ENCODE measurements around the gene PROZ.
A peak's percentile ranks its signal among the peaks of the same experiment; 100 is the strongest.
"Not testable (repeated sequence)": the region's sequence is repeated elsewhere in the genome, so short reads cannot be mapped to it uniquely, and the experiment has no call there.

PROZ gene, protein sequence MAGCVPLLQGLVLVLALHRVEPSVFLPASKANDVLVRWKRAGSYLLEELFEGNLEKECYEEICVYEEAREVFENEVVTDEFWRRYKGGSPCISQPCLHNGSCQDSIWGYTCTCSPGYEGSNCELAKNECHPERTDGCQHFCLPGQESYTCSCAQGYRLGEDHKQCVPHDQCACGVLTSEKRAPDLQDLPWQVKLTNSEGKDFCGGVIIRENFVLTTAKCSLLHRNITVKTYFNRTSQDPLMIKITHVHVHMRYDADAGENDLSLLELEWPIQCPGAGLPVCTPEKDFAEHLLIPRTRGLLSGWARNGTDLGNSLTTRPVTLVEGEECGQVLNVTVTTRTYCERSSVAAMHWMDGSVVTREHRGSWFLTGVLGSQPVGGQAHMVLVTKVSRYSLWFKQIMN

DNA sequence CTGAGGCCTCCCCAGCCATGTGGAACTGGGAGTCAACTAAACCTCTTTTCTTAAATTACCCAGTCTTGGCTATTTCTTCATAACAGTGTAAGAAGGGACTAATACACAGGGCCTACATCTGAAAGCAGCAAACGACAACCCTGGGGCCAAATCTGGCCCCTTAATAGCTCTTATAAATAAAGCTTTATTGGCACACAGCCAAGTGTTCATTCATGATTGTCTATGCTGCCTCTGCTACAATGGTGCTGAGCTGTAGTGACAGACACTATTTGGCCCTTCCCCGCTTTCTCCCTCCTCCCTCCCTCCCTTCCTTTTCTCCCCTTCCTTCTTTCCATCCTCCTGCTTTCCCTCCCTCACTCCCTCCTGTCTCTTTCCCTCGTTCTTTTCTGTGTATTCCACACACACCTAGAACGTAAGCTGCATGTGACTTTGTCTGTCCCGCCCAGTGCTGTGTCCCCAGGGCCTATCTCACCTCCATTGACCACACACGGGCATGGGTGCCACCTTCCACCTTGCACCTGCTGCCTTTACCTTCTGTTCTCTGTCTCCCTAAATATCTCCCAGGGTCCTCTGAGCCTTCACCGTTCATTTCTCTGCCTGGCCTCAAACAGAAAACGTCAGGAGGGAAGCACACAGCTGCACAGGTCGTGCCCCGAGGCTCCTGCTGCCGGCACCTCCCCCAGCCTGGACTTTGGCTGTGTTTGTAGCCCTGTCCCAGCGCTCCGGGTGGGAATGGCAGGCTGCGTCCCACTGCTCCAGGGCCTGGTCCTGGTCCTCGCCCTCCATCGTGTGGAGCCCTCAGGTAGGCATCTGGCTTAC lies at the start of gene PROZ:
PROZ (plus strand) TSS at position 720 of the 819 bp plus-strand sequence; CDS start at position 733, 13 bp downstream.
- DNase-seq = no peak

DNA sequence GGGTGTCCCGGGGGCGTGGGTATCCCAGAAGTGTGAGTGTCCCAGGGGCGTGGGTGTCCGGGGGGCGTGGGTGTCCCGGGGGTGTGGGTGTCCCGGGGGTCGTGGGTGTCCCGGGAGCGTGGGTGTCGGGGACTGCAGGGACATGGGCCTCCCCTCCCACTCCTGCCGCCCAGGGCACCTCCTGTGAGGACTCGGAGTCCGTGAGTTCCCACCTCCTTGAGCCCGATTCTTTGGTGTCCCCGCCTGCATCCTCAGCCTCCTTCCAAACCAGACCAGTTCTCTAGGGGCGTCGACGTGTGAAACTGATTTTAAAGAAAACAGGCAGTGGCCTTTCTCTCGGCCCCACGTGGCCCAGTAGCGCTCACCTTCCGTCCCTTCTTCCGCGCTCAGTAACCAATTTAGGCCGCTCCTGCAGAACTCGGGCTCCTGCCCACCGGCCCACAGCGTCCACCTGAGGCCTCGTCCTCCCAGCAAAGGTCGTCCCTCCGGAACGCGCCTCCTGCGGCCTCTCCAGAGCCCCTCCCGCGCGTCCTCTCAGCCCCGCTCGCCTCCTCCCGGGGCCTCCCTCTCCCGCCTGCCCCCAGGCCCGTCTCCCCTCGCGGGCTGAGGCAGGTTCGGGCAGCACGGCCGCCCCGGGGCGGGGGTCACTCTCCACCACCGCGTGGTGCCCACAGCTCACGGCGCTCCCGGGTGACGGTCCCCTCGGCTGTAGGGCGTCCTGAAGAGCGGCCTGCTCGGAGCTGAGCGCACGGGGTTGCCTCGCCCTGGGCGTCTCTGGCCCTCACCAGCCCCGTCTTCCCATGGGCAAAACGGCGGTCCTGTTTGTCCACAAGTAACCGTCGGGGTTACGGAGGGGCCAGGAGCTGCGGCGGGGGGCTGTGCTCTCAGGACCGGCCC lies 49.0 kb upstream of the PROZ start:
- peak; percentile 33 for DNase-seq

DNA sequence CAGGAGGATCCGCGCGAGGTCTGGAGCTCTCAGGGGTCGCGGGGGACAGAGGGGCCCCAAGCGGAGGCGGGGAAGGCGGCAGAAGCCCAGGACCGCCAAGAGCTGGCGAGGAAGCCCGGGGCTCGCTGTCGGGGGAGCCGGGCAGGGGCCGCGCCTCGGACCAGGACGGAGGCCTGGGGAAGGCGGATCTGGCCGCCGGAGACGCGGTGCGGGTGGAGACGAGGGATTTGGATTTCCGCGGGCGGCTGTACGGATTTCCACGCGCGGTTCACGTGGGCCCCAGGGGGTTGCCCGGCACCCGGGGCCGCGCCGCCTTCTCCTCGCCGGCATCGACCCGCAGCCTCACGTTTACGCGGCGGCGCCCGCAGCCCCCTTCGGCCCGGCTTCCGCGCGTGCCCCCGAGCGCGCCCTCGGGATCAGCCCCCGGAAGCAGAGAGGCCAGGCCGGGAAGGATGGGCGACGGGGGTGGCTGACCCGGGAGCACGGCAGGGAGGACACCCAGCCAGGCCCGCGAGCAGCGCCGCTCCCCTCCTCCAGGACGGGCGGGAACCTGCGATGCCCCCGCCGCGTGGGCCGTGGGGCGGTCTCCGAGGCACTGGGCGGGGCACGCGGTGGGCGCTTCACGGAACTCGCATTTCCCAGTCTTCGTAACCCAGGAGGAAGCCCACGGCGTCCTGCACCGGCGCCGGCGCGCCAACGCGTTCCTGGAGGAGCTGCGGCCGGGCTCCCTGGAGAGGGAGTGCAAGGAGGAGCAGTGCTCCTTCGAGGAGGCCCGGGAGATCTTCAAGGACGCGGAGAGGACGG lies 48.2 kb upstream of the PROZ start:
- peak; percentile 36 for DNase-seq

DNA sequence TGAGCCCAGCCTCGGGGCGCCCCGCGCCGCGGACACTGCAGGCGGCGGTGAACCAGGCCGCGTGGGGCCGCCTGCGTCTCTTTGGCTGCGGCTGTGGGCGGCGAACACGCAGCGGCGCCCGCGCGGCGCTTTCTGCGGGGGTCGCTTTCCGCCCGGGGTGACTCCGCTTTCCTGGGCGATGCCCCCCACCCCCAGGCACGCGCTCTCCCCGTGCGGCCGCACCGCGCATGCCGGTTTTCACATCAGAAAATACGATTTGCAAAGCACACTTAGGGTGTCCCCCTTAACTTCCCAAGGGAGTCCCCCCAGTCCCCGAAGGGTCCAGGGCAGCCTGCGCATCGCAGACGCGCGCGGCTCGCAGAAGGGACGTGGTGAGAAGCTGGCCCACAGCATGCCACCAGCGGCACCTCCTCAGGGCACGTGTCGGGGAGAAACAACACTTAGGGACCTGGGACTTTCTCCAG lies 47.6 kb upstream of the PROZ start:
- no peak for DNase-seq

DNA sequence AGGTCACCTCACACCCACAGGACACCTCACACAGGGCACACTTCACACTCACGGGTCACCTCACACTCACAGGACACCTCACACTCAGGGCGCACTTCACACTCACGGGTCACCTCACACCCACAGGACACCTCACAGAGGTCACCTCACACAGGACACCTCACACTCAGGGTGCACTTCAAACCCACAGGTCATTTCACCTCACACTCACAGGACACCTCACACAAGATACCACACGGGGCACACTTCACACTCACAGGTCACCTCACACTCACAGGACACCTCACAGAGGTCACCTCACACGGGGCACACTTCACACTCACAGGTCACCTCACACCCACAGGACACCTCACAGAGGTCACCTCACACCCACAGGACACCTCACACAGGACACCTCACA lies 46.6 kb upstream of the PROZ start:
- DNase-seq = not testable (repeated sequence)

DNA sequence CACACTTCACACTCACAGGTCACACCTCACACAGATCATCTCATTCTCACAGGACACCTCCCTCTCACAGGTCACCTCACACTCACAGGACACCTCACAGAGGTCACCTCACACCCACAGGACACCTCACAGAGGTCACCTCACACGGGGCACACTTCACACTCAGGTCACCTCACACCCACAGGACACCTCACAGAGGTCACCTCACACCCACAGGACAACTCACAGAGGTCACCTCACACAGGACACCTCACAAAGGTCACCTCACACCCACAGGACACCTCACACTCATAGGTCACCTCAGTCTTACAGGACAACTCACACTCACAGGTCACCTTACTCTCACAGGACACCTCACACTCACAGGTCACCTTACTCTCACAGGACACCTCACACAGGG lies 46.0 kb upstream of the PROZ start:
- DNase-seq = not testable (repeated sequence)

DNA sequence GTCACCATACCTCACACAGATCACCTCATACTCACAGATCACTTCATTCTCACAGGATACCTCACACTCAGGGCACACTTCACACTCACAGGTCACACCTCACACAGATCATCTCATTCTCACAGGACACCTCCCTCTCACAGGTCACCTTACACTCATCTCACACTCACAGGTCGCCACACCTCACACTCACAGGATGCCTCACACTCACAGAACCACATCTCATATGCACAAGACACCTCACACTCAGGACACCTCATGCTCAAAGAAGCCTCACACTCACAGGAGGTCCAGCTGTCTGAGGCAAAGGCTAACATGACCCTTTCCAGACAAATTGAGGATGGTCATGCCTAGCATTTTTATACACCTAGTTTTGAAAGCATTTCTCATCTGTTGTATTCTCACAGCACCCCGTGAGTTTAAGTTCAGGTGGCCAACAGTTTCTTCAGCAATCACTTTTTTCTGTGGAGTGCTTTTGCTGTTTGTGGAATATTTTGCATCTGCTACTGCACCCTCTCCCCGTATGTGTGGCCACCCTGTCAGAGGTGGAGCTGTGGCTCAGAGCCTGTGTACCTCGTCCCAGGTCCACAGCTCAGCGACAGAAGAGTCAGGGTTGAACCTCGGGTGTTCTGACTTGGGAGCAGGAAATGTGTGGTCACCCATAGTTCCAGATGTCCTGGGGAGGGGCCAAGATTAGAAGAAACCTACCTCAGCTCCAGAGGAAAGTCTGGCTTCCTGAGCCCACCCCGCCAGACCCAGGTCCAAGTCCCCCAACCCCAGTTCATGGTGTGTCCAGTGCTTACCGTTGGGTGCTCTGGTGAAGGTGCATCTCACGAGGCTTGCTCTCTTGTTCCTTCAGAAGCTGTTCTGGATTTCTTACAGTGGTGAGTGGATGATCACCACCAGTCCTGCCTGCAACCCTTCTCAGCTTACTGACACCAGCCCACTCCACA lies 45.3 kb upstream of the PROZ start:
- DNase-seq = no peak

DNA sequence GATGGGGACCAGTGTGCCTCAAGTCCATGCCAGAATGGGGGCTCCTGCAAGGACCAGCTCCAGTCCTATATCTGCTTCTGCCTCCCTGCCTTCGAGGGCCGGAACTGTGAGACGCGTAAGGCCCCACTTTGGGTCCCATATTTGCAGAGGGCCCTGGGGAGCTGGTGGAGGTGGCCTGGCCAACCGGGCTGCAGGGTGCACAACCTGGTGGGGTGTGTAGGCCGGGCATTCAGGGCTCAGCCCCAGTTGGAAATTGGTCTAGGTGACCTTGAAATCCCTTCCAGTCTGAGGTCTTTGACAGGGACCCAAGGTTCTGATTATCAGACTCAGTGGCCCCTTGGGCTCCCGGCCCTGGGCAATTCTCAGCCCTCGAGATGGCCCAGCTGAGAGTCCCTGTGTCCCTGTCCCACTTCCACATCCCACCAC lies 44.6 kb upstream of the PROZ start:
- DNase-seq = no peak

DNA sequence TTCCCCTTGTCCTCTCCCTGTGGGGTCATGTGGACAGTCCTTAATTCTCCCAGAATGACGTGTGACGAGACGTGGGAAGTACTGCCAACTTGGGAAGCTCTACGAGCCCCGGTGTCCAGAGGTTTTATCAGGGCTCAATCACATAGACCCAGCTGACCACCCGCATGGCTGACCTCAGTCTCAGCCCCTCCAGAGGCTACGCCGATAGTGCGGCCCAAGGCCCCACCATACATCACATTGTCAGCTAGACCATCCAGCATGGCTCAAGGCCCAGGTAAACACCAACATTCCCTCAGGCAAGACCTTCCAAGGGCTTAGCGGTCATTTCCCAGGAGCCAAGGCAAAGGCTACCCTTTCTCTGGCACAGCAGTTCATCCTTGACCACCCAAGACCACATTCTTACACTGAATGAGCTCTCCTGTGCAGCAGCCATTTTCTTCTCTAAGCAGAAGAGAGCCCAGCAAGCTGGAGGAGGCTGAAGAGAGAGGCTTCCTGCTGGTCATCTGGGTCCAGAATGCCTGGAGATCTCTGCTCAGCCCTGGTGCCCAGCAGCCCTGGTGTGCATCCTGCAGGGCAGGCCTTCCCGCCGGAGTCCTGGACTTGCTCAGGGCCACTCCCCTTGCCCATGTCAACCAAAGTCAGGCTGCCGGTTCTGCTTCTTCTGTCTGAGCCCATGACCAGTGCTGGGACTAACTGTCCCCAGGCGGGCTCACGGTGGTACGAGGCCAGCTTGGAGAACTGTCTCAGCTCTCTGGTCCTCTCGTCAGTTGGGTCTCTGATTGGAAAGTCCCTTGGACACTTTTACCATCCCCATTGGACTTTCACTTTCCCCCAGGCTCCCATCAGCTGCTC lies 43.7 kb upstream of the PROZ start:
- no peak for DNase-seq

DNA sequence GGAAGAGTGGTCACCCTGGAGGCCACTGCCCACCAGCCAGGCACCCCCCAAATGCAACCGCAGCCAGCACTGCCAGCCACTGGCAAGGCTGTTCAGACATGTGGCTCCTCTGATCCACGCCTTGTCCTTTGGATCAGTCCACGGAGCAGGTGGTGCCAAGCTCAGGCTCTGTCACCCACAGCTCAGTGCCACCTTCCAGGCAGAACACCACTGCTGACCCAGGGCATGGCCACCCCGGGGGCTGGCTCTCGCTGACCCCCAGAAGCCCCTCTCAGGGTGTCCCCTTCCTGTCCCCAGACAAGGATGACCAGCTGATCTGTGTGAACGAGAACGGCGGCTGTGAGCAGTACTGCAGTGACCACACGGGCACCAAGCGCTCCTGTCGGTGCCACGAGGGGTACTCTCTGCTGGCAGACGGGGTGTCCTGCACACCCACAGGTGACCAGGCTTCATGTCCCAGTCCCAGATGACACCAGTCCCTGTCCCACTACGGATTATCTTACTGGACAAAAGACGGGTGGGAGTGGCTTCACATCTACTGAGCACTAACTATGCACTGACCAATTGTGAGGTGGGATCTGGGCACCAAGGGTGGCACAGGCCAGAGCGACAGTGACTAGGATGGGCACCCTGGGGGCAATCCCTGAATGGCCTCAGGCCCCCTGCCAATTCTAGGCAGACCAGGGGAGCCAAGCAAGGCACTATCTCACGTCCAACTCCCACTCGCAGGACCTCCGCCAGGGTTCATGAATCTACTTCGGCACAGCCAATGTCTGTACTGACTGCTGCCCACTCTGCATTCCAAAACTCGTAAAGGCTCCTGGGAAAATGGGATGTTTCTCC lies 42.9 kb upstream of the PROZ start:
- no peak for DNase-seq

DNA sequence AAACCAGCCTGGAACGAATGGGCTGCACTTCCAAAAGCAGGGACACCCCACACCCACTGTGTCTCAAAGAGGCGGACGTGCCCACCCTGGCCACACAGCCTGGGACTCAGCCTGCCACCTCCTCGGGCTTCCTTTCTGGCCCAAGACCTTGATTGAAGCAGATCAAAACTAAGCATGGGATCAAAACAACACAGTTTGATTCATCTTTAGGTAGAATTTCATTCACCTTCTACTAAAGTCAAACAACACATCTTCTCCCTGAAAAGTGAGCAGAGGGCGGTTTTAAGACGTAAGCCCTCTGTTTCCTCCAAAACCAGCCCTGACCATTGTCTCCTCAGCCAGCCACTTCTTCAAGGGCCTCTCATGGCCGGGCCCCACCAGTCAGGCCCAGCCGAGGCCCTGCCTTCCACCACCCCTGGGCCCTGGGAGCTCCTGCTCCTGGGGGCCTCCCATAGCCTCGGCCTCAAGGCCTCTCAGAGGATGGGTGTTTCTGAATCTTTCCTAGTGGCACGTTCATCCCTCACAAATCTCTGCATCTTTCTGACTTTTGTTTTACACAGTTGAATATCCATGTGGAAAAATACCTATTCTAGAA lies 42.1 kb upstream of the PROZ start:
- no peak for DNase-seq

DNA sequence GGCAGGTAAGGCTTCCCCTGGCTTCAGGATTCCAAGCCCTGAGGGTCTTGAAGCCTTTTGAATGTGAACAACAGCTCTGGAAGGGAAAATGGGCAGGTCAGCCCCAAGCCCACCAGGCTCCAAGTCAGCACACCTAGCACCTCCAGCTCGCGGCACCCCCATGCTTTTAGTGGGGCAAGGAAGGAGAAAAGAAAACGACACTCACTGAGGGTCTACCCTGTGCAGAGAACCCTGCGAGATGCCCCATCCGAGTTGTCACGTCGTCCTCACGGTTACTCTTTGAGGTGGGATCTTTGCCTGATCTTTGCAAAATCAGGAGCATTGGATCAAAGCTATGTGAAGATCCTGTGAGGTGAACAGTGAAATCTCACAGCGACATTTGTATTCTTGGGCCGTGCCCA lies 41.6 kb upstream of the PROZ start:
- no peak for DNase-seq

DNA sequence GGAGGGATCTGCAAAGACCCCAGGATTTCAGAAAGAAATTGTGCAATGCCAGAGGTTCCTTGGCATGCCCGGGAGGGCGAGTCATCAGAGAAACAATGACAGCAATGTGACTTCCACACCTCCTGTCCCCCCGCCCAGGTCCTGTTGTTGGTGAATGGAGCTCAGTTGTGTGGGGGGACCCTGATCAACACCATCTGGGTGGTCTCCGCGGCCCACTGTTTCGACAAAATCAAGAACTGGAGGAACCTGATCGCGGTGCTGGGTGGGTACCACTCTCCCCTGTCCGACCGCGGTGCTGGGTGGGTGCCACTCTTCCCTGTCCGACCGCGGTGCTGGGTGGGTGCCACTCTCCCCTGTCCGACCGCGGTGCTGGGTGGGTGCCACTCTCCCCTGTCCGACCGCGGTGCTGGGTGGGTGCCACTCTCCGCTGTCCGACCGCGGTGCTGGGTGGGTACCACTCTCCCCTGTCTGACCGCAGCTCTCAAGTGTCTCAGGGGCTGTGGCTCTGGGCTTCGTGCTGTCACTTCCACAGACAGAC lies 41.0 kb upstream of the PROZ start:
- DNase-seq = no peak

DNA sequence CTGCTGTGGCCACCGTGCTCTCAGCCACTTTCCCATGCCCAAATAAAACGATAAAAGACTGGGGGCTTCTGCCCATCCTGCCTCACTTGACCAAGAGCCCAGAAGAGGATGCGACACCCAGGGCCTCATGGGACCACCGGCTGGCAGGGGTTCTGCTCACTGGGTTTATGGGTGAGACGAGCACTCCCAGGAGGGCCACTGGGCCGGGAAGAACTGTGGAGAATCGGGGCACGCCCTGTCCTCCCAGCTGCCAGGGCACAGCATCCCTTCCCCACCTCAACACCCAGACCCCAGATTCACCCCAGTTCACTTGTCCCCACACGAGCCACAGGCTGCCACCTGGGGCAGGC lies 40.6 kb upstream of the PROZ start:
- no peak for DNase-seq

DNA sequence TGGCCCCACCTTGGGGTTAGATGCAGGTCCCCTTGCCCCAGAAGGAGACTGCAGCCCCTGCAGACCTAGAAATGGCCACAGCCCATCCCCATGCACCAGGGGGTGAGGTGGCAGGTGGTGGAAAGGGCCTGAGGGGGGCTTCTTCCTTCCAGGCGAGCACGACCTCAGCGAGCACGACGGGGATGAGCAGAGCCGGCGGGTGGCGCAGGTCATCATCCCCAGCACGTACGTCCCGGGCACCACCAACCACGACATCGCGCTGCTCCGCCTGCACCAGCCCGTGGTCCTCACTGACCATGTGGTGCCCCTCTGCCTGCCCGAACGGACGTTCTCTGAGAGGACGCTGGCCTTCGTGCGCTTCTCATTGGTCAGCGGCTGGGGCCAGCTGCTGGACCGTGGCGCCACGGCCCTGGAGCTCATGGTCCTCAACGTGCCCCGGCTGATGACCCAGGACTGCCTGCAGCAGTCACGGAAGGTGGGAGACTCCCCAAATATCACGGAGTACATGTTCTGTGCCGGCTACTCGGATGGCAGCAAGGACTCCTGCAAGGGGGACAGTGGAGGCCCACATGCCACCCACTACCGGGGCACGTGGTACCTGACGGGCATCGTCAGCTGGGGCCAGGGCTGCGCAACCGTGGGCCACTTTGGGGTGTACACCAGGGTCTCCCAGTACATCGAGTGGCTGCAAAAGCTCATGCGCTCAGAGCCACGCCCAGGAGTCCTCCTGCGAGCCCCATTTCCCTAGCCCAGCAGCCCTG lies 40.0 kb upstream of the PROZ start:
- DNase-seq = no peak

DNA sequence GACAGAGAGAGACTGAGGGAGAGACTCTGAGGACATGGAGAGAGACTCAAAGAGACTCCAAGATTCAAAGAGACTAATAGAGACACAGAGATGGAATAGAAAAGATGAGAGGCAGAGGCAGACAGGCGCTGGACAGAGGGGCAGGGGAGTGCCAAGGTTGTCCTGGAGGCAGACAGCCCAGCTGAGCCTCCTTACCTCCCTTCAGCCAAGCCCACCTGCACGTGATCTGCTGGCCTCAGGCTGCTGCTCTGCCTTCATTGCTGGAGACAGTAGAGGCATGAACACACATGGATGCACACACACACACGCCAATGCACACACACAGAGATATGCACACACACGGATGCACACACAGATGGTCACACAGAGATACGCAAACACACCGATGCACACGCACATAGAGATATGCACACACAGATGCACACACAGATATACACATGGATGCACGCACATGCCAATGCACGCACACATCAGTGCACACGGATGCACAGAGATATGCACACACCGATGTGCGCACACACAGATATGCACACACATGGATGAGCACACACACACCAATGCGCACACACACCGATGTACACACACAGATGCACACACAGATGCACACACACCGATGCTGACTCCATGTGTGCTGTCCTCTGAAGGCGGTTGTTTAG lies 39.2 kb upstream of the PROZ start:
- DNase-seq = no peak

DNA sequence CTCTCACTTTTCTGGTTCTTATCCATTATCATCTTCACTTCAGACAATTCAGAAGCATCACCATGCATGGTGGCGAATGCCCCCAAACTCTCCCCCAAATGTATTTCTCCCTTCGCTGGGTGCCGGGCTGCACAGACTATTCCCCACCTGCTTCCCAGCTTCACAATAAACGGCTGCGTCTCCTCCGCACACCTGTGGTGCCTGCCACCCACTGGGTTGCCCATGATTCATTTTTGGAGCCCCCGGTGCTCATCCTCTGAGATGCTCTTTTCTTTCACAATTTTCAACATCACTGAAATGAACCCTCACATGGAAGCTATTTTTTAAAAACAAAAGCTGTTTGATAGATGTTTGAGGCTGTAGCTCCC lies 38.6 kb upstream of the PROZ start:
- DNase-seq = no peak
